Choroid plexus epithelial cell (primary cell): ENCODE results near the gene ANTXRL.
"Not testable (repeated sequence)": the region's sequence is repeated elsewhere in the genome, so short reads cannot be mapped to it uniquely, and the experiment has no call there.

Source experiments
- DNase-seq: peaks from one replicate; pipeline ENCODE4 v3.0.0-alpha.2; 2010; ENCODE audit warnings: low read depth
- H3K4me3 ChIP-seq: 2 replicates; pipeline ENCODE4 v1.5.1; 2011; ENCODE audit warnings: low read depth, mild to moderate bottlenecking, control low read depth, low read length, moderate library complexity
- TF ChIP-seq, protein P1 (sequence below): conservative IDR thresholded peaks from 2 replicates; pipeline ENCODE4 v1.5.1; 2011; ENCODE audit warnings: low read depth, mild to moderate bottlenecking, control low read depth, inconsistent platforms, low read length, moderate library complexity

The ANTXRL gene

DNA sequence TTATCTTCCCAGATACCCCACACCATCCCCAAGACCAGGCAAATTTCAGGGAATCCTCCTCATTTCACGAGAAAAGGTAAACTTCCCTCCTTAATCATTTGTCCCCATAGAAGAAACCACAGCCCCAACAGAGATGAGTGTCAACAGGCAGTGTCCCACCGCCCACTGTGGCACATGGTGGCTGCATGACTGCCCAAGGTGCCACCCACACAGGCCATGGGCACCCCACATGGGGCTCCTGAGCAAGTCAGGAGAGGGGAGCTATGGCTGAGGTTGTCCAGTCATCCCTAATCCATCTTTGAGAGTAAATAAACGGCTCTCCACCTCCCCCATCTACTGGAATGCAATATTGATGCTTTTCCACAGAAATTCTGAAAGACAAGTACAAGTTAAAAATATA, 44.1 kb downstream of the ANTXRL start:
- H3K4me3 ChIP-seq = no peak overlapping the region
- TF ChIP-seq, protein P1, sequence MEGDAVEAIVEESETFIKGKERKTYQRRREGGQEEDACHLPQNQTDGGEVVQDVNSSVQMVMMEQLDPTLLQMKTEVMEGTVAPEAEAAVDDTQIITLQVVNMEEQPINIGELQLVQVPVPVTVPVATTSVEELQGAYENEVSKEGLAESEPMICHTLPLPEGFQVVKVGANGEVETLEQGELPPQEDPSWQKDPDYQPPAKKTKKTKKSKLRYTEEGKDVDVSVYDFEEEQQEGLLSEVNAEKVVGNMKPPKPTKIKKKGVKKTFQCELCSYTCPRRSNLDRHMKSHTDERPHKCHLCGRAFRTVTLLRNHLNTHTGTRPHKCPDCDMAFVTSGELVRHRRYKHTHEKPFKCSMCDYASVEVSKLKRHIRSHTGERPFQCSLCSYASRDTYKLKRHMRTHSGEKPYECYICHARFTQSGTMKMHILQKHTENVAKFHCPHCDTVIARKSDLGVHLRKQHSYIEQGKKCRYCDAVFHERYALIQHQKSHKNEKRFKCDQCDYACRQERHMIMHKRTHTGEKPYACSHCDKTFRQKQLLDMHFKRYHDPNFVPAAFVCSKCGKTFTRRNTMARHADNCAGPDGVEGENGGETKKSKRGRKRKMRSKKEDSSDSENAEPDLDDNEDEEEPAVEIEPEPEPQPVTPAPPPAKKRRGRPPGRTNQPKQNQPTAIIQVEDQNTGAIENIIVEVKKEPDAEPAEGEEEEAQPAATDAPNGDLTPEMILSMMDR = no peak
- no peak for DNase-seq

DNA sequence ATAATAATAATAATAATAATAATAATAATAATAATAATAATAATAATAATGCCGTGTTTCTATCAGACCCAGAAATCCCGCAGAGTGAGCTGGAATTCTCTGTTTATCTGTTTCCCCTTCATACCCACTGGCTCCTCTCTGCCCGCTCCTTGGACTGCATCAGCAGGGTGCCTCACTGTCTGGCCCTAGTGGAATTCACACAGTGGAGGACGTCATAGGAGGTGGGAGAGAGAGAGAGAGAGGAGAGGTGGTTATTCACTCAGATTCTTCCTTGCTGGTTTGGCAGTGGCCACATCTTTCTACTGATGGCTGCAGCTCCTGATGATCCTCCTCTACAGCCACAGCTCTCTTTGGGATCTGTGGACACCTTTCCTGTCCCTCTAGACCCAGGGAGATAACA, 78.7 kb downstream of the ANTXRL start:
- peak; percentile 64 for DNase-seq
- not testable (repeated sequence) for H3K4me3 ChIP-seq

DNA sequence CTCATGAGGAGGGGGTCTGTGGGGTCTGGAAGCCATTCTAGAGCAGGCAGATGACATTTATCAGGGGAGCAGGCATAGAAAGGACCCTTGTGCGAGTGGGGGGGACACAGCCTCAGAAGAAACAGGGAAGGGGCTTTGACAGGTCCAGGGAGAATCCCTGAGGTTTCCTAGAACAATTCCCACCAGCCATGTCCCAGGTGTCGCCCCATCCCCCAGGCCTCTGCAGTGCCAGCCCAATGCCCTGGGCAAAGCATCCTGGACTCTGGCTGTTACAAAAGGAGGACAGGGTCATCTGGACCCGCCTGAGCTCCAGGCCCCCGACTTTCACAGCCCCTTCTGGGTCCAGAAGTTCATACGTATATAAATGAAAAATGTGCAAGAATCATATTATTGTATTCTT, 80.4 kb downstream of the ANTXRL start:
- not testable (repeated sequence) for DNase-seq, H3K4me3 ChIP-seq

DNA sequence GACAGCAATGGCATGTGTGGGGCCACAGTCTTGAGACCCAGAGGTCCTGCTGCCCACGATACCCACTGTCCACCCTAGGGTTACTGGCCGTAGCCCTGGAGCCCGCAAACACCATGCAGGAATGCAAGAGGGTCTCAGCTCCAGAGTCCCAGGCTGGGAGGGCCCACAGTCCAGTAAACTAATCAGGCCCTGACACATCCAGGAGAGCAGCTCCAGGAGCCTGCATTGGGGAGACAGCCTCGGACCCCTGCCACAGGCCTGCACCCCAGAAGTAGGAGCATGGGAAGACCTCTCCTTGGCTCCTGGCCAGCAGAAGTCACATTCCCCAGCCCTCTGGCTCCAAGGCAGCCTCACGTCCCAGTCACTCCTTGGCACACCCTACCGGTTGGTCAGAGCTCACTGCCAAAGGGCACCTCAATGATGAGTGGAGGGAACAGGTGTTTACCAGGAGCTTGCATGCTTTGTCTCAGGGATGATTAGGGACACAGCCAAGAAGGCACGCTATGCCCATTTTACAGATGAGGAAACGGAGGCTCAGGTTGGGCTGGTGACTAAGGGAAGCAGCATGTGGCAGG, 81.0 kb downstream of the ANTXRL start:
- not testable (repeated sequence) for H3K4me3 ChIP-seq, DNase-seq

DNA sequence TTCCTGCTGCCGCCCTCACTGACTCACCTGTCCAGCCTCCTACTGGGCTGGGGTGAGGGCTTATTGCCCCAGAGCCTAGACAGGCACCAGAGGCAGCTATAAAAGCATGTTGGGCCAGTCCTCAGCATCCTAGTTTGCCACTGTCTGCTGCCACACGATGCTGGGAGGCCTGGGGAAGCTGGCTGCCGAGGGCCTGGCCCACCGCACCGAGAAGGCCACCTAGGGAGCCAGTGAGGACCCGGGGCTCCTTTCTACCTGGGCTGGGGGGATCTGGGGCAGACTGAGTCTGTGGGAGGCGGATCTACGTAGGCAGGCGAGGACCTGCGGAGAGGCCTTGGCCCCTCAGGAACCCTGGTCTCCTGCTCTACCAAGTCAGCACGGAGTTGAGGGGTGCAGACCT, 82.2 kb downstream of the ANTXRL start:
- not testable (repeated sequence) for DNase-seq, H3K4me3 ChIP-seq

DNA sequence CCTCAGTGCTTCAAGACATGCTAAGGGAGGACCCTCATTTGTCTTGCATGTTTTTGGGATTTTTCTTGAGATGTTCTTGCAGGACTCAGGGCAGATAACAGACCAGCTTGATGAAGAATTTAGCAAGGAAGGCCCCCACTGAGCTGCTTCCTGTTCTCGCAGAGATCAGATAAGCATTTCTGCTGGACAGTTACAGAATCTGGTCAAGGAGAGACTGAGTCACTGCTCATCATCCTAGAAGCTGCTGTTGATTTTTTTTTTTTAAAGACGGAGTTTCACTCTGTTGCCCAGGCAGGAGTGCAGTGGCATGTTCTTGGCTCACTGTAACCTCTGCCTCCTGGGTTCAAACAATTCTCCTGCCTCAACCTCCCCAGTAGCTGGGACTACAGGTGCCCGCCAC, 87.6 kb downstream of the ANTXRL start:
- not testable (repeated sequence) for DNase-seq, H3K4me3 ChIP-seq

DNA sequence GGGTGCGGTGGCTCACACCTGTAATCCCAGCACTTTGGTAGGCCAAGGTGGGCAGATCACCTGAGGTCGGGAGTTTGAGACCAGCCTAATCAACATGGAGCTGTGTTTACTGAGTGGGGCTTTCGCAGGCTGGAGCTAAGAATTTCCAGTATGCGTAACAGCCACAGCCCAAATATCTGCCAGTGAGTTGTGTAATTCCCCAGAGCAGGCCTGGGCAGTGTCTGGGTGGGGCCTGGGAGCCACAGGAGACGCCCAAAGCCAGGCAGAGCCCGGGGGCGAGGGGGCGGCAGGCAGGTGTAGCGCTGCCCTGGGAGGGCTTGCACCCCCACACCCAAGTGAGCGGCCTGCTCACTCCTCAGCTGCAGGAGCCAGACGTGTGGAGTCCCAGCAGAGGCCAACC, 88.6 kb downstream of the ANTXRL start, which contains the start of gene ANXA8L1:
ANXA8L1 (plus strand) TSS at position 371 of the 400 bp plus-strand sequence. CDS start 76 bp downstream, outside the sequence.
- H3K4me3 ChIP-seq, DNase-seq: not testable (repeated sequence)

DNA sequence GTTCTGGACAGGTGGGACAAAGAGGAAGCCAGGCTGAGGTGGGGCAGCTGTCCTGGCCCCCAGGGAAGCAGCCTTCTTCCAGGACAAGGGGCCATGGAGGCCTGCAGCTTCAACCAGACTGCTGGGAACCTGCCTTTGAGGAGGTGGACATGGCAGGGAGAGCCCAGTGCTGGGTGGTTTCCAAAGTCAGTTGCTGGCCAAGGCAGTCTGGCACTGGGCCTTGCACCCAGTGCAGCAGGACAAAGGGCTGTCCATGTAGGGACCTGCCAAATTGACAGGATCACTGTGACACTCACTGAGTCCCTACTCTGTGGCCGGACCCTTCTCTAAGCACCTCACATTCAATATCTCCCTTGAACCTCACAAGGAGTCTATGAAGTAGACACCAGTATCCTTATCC, 90.2 kb downstream of the ANTXRL start:
- not testable (repeated sequence) for DNase-seq, H3K4me3 ChIP-seq

DNA sequence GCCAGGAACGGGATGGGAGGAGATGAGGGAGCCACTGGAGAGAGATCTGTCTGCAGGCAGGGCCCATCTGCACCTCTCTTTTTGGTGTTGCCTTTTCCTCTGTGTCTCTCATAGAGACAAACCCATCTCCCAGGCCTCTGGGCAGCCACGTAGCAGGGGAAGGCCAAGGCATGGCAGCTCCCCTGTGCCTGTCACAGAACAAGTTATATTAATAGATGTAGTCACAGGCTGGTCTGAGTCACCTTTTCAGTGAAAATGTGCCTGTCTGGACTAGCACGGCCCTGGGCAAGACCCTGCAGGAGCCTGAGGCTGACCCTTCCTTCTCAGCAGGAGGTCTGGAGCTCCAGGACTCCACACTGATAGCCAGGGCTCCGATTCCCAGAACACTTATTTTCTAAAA, 90.9 kb downstream of the ANTXRL start:
- H3K4me3 ChIP-seq, DNase-seq: not testable (repeated sequence)

DNA sequence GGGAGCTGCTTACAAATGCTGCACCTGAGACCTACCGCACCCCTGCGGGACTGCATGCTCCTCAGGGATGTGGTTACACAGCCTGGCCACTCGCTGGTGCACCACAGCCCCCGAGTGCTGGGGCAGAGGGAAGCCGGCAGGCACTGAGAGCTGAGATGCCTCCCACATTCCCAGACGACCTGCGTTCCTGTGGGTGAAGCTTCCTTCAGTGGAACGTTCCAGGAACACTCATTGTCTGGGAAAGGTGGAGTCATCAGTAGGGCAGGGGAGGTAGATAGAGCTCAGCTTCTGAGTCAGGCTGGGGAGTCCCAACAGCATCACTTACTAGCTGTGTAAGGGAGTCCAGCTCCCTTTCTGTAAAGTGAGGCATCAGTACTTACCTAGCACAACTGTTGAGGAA, 91.3 kb downstream of the ANTXRL start:
- H3K4me3 ChIP-seq, DNase-seq: not testable (repeated sequence)

DNA sequence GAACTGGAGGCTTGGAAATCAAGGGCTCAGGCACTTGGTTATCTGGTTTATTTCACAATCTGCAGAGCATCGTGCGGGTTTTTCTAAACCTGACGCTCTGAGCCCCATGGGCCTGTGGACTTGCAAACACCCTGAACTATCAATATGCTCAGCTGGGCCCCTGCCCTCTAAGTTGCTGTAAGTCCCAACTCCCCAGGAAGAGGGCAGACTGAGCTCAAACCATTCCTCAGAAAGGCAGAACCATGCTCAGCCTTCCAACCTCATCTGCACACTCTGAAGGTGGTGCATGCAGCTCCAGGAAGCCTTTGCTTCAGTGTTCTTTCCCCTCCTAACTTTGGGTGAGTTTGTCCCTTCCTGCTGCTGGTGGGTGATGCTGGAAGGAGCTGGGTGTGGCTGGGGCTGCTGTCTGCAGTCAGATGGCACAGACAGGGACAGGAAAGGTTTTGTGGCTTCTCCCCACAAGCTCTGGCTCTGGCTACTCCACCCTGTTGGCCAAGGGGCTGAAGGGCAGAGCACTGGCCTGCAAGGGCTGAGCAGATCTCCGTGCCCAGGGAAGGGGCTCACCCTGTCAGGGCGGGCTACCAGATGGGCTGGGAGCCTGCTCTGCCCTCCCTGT, 92.5 kb downstream of the ANTXRL start:
- not testable (repeated sequence) for H3K4me3 ChIP-seq, DNase-seq
